HAP-1 (cell line): ENCODE data around the gene SPARC.
"Not testable (repeated sequence)": the region's sequence is repeated elsewhere in the genome, so short reads cannot be mapped to it uniquely, and the experiment has no call there.

Experiments used
- DNase-seq, 2 experiments: peaks; one replicate each; pipeline ENCODE4 v3.0.0-alpha.2; 2016 to 2020; ENCODE audit warnings: low spot score in 2 of 2
- H3K27me3 ChIP-seq: fragments of 250-450 bp; sonication (Bioruptor Pico); 2 replicates; pipeline ENCODE4 v1.5.1; 2020; ENCODE audit warnings: low read depth, mild to moderate bottlenecking, moderate library complexity
- H3K36me3 ChIP-seq: fragments of 250-450 bp; sonication (Bioruptor Pico); replicated peaks from 2 replicates; pipeline ENCODE4 v1.5.1; 2020; ENCODE audit warnings: mild to moderate bottlenecking
- H3K4me1 ChIP-seq: fragments of 250-450 bp; sonication (Bioruptor Pico); 2 replicates; pipeline ENCODE4 v1.5.1; 2020; ENCODE audit warnings: mild to moderate bottlenecking
- H3K4me3 ChIP-seq: fragments of 250-450 bp; sonication (Bioruptor Pico); 2 replicates; pipeline ENCODE4 v1.5.1; 2020; ENCODE audit warnings: mild to moderate bottlenecking, moderate library complexity
- H3K9me3 ChIP-seq: fragments of 250-450 bp; sonication (Bioruptor Pico); 2 replicates; pipeline ENCODE4 v1.5.1; 2020; ENCODE audit warnings: mild to moderate bottlenecking, moderate library complexity
- in situ Hi-C: fragments of 300-500 bp; cut with MboI; formaldehyde crosslinking; loops from 3 replicates; pipeline ENCODE4 v1.14.3; 2020; ENCODE audit warnings: low sequenced_read_pairs, inconsistent platforms, mixed read lengths

Gene SPARC

DNA sequence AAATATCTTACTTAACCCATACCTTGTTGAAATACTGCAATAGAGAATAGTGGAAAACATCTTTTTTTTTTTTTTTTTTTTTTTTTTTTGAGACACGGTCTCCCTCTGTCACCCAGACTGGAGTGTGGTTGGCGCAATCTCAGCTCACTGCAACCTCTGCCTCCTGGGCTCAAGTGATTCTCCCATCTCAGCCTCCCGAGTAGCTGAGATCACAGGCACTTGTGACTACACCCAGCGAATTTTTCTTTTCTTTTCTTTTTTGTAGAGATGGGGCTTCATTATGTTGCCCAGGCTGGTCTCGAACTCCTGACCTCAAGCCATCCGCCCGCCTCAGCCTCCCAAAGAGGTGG, 6.6 kb downstream of the SPARC start:
- not testable (repeated sequence) for H3K36me3 ChIP-seq

DNA sequence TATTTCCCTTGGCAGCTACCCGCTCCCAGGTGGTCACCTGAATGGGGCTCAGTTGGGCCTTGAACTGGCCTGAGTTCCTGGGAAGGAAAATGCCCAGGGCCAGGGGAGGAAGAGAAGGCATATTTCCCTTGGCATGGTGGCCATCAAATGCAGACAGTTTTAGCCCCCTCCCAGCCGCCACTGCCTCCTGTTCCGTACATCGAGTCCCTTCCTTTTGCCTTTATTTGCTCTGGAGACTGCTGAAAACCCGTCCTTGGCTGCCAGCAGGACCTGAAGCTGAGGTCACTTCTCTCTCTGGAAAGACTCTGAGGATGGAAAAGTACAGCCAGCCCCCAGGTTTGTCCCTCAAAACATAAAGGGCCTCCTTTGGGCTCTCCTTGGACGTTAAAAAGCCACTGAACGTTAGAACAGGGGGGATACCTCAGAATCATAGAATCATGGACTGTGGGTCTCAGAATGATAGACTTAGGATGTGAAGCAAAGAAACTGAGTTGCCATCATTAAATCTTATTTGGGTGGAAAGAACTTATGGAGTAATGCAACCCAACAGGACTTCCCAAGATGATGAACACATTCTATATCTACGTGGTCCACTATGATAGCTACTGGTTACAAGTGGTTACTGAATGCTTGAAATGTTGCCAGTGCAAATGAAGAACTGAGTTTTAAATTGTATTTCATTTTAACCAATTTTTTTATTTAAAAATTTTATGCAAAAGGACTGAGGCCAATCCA, 7.1 kb downstream of the SPARC start:
- DNase-seq = no peak
- Histone ChIP-seq H3K27me3 (no peaks in the 10 kb centered on the region), H3K36me3 (peaks cover 3% of the 10 kb centered on the region), H3K4me1 (peaks cover 14% of the 10 kb centered on the region), H3K9me3 (no peaks in the 10 kb centered on the region), H3K4me3 (no peak overlapping the region)
- in situ Hi-C loops = no loop called here

More for the DNA sequence above, 6.6 kb downstream of the SPARC start:
- H3K27me3 ChIP-seq, in situ Hi-C loops, H3K4me3 ChIP-seq, H3K9me3 ChIP-seq, DNase-seq: not testable (repeated sequence)
- H3K4me1 ChIP-seq = peaks cover 20% of the 10 kb centered on the region

DNA sequence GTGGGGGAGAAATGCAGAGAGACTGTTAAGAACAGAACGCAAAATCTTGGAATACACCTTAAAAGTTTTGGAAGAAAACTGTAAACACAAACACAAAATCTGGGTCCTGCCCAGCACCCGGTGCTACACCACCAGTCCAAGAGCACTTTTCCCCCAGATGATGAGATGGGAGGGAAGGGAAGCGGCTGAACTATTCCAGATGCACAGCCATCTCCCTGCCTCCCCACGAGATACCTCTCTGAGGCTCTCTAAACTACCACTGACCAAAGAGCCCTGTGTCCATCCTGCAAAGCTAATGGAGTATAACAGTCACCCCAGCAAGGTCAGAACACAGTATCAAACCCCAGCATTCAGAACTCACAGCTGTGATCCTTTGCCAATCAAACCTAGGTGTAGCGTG, 8.0 kb downstream of the SPARC start:
- H3K27me3 ChIP-seq = no peaks in the 10 kb centered on the region
- no peaks in the 10 kb centered on the region for H3K9me3 ChIP-seq
- no peak for DNase-seq
- no peak overlapping the region for H3K4me3 ChIP-seq
- H3K36me3 ChIP-seq = peaks cover 3% of the 10 kb centered on the region
- in situ Hi-C loops = no loop called here
- peaks cover 9% of the 10 kb centered on the region; the same call in 1 of the 2 replicates for H3K4me1 ChIP-seq

DNA sequence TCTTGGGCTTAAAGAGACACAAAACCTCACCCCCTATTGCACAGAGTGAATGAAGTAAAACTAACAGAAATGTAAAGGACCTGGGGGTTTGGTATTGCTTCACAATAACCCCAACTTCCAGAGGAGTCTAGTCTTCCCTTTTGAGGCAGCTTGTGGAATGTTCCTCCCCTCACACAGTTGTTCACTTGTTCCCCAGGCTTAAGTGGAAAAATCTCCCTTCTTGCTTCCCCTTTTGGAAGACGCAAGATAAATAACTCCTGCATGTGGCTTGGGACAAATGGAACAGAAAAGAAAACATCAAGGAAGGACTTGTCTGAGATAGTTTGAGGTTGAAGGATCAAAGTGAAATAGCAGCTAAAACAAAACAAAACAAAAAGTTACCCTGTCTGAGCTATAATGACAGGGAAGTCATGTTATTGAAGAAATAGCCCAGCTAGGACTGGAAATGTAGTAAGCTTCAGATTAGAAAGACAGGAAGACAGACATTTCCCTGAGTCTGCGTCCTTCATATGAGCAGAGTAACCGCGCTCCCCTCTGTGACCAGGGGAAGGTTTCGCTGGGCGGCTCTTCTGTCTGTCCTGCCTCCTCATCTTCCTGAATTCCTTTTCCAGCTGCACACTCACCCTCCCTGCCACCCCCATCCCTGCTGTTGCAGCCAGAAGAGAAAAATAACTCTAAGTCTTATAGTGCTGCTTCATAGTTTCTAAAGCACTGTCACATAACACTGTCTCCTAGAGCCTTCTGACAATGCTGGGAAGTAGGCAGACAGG, 8.8 kb downstream of the SPARC start:
- H3K4me1 ChIP-seq = peaks cover 9% of the 10 kb centered on the region; the same call in 1 of the 2 replicates
- H3K36me3 ChIP-seq = peaks cover 3% of the 10 kb centered on the region
- no peak overlapping the region for H3K4me3 ChIP-seq
- no peaks in the 10 kb centered on the region for H3K9me3 ChIP-seq
- no peak for DNase-seq
- in situ Hi-C loops = no loop called here
- H3K27me3 ChIP-seq = no peaks in the 10 kb centered on the region

DNA sequence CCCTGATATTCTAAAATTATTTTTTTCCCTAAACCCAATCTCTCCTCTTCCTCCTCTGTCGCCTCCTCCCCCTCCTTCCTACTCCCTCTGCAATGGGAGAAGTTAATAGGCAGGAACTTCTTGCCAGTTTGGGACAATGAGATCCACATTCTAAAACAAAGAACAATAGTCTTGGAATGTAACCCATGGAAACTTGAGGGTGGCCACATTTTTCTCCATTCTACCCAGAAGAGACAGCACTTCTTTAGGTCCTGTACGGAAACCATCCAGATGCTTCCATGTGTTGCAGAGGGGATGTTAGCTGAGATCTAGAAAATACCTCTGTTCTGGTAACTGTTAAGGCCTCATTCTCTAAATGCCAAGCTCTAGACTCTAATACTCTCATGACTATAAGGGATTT, 10.0 kb downstream of the SPARC start:
- in situ Hi-C loops = no loop called here
- Histone ChIP-seq H3K4me3 (no peak overlapping the region), H3K36me3 (peaks cover 8% of the 10 kb centered on the region)

DNA sequence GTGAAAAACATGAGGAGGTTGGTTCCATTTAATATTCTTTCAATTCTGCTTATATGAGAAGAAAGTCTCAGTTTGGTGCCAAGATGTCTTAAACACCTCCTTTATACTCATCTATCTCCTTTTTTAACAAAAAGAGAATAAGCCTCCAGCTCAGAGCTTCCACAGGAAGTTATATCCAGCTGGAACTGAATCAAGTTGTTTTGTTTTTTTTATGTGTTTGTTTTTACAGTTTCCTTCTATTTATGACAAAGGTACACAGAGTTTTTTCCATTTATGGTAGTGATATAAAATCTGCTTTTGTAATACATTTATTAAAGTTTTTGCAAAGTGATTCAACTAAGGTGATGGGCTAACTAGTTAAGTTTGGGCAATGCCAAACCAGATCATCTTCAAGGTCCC, 10.4 kb downstream of the SPARC start:
- in situ Hi-C loops = no loop called here
- peaks cover 12% of the 10 kb centered on the region for H3K36me3 ChIP-seq
- peaks cover 9% of the 10 kb centered on the region; the same call in 1 of the 2 replicates for H3K4me1 ChIP-seq

More for the DNA sequence above, 10.0 kb downstream of the SPARC start:
- Histone ChIP-seq H3K4me1 (peaks cover 9% of the 10 kb centered on the region; the same call in 1 of the 2 replicates), H3K27me3 (no peaks in the 10 kb centered on the region), H3K9me3 (no peaks in the 10 kb centered on the region)
- DNase-seq = no peak

DNA sequence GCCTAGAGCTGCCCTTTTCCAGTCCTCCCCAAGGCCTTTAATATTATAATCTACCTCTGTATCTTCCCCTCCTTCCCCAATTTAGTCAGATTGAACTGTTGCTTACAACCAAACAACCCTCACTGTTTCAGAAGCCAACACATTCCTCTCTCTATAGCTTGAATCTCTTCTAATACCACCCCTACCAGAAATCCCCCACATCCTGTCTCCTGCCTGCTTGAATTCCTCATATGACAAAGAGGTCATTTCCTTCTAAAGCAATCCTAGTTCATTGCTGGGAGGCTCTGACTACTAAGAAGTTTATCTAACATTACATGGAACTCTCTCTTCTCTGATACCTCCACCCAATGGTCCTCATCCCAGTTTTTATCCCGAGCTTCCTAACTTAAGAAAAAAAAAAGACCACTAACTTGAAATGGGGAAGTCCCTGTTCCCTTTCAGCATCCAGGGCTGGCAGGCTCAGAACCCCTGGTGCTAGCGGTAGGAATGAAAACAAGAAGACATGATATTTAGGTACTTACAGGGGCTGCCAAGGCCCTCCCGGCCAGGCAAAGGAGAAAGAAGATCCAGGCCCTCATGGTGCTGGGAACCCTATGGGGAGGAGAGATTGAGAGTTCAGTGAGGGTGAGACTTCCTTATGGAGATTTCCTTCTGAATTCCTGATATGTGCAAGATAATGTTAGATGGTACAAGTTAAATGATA, 11.0 kb downstream of the SPARC start:
- H3K9me3 ChIP-seq = no peaks in the 10 kb centered on the region
- DNase-seq = no peak
- H3K4me1 ChIP-seq = peaks cover 9% of the 10 kb centered on the region; the same call in 1 of the 2 replicates
- no peak overlapping the region for H3K4me3 ChIP-seq
- in situ Hi-C loops = no loop called here
- H3K36me3 ChIP-seq = peaks cover 17% of the 10 kb centered on the region
- H3K27me3 ChIP-seq = no peaks in the 10 kb centered on the region

More for the DNA sequence above, 10.4 kb downstream of the SPARC start:
- no peaks in the 10 kb centered on the region for H3K27me3 ChIP-seq
- no peak for DNase-seq
- no peaks in the 10 kb centered on the region for H3K9me3 ChIP-seq
- no peak overlapping the region for H3K4me3 ChIP-seq

DNA sequence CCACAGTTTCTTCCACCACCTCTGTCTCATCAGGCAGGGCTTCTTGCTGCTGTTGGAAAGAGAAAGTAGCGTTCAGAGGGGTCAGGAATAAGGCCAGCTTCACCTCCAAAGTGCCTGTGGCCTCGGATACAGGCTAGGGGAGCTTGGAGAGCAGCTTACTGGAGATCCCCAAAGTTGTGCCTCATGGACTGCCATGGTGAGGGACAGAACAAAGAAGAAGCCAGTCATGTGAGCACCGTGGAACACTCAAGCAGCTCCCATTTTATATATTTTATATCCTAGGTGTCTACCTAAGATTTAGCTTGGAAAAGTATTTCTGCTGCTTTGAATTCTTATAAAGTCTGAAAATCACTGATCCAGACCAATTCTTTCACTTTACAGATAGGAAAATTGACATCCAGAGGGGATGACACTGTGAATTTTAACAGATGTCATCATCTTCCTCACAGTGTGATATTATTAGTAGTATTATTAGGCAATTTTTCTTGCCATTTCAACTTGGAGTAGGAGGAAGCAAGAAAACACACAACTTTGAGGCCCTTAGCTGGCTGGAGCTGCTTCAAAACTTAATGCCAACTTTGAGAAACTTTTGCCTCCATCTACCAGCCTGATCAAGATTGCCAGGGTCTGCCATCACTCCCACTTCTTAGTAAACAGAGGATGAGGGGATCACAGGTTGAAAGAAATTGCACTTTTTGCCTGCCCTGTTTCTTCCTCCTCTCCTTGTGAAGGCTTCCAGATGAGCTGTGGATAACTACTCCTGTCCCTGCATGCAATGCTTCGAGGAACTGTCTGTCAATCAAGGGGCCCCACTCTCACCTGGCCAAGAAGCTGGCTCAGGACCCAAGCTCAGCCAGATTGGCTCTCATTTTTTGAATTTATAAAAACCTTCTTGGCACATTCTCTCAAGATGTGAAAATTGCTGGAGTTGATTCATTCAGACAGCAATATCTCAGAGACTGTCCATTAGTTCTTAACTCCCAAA, 11.8 kb downstream of the SPARC start:
- DNase-seq = no peak
- peaks cover 9% of the 10 kb centered on the region; the same call in 1 of the 2 replicates for H3K4me1 ChIP-seq
- in situ Hi-C loops = no loop called here
- no peaks in the 10 kb centered on the region for H3K27me3 ChIP-seq
- no peak overlapping the region for H3K4me3 ChIP-seq
- no peaks in the 10 kb centered on the region for H3K9me3 ChIP-seq
- H3K36me3 ChIP-seq = peaks cover 24% of the 10 kb centered on the region

DNA sequence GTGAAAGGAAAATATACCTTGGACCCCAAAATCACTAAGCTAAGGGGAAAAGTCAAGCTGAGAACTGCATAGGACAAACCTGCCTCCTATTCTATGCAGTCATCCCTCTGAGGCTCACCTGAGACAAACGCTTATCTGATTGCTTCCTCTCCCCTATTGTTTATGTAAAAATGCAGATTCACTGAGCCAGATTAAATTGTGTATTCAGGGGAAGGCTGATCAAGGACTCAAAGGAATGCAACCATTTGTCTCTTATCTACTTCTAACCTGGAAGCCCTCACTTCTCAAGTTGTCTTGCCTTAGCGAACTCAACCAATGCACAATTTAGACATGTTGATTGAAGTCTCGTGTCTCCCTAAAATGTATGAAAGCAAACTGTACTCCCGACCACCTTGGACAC, 13.3 kb downstream of the SPARC start:
- peaks cover 28% of the 10 kb centered on the region for H3K36me3 ChIP-seq
- in situ Hi-C loops = no loop called here

DNA sequence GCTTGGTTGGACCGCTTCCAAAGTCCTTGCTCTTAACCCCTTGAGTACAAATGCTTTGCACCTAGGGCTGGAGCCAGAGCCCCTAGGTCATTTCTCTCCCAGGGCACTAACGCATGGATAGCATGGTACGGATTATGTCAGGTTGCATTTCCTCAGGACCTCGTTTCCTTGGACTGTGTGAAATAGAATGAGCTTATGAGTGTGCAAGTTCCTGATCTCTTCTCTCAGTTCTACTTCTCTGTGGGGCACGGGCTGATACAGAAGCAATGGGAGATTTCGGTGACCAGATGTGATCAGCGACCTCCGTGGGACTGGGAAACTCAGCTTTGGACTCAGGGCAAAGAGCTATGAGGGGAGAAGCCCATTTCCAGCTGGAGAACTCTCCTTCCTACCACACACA, 14.2 kb downstream of the SPARC start:
- Histone ChIP-seq H3K4me3 (no peak overlapping the region), H3K27me3 (no peaks in the 10 kb centered on the region), H3K36me3 (peaks cover 28% of the 10 kb centered on the region), H3K9me3 (no peaks in the 10 kb centered on the region), H3K4me1 (peaks cover 9% of the 10 kb centered on the region; the same call in 1 of the 2 replicates)
- in situ Hi-C loops = no loop called here
- no peak for DNase-seq

More for the DNA sequence above, 13.3 kb downstream of the SPARC start:
- Histone ChIP-seq H3K4me3 (no peak overlapping the region), H3K4me1 (peaks cover 9% of the 10 kb centered on the region; the same call in 1 of the 2 replicates), H3K9me3 (no peaks in the 10 kb centered on the region), H3K27me3 (no peaks in the 10 kb centered on the region)
- DNase-seq = no peak

DNA sequence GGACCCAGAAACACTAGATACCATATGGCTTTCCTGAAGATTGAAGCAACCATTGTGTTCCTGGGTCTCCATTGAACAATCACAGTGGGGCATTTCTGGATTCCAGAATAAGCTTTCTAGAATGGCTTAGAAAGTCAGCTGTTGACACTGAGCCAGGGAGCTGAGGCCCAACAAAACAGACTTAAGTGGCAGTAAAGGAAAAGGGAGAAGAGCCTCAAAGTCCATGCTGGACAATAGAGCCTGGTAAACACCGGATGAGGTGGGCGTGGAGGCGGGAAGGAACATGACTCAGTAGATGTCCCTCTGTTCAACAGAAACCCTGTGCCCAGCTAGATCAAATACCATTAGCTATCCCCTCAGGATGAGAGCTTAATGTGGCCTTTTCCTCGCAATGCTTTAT, 14.8 kb downstream of the SPARC start:
- Histone ChIP-seq H3K36me3 (peaks cover 28% of the 10 kb centered on the region), H3K4me1 (peaks cover 6% of the 10 kb centered on the region; the same call in 1 of the 2 replicates), H3K9me3 (no peaks in the 10 kb centered on the region), H3K4me3 (no peak overlapping the region), H3K27me3 (no peaks in the 10 kb centered on the region)
- no peak for DNase-seq
- in situ Hi-C loops = no loop called here

DNA sequence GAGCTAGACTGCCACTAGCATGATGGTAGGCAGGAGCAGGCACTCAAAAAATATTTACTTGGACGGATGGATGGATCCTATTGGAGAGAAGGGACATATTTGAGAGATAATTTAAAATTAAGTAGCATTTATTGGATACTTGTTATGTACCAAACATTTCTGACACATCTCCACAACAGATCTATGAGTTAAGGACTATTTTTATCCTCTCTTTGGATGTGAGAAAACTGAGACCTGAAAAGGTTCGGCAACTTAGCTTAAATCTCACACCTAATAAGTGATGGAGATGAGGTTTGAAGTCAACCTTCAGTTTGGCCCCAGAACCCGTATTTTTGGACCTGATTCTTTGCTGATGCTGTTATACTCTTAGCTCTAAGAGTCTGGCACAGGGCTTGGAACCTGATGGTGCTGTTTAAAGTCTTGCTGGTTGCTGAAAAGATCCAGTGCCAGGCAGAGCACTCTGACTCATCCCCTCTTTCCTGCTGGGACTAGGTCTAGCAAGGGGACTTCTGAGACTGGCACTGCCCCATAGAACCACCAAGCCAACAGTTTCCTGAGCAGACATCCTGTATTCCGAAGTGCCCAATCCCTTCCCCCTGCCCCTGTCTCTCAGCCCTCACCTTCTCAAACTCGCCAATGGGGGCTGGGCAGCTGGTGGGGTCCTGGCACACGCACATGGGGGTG, 15.6 kb downstream of the SPARC start:
- no peak for DNase-seq
- peaks cover 28% of the 10 kb centered on the region for H3K36me3 ChIP-seq
- H3K27me3 ChIP-seq = no peaks in the 10 kb centered on the region
- H3K4me3 ChIP-seq = no peak overlapping the region
- in situ Hi-C loops = no loop called here
- no peaks in the 10 kb centered on the region for H3K4me1 ChIP-seq
- H3K9me3 ChIP-seq = no peaks in the 10 kb centered on the region
